ENCODE measurements around the gene RNF14.
"Not testable (repeated sequence)": the region's sequence is repeated elsewhere in the genome, so short reads cannot be mapped to it uniquely, and the experiment has no call there.

Gene RNF14

DNA sequence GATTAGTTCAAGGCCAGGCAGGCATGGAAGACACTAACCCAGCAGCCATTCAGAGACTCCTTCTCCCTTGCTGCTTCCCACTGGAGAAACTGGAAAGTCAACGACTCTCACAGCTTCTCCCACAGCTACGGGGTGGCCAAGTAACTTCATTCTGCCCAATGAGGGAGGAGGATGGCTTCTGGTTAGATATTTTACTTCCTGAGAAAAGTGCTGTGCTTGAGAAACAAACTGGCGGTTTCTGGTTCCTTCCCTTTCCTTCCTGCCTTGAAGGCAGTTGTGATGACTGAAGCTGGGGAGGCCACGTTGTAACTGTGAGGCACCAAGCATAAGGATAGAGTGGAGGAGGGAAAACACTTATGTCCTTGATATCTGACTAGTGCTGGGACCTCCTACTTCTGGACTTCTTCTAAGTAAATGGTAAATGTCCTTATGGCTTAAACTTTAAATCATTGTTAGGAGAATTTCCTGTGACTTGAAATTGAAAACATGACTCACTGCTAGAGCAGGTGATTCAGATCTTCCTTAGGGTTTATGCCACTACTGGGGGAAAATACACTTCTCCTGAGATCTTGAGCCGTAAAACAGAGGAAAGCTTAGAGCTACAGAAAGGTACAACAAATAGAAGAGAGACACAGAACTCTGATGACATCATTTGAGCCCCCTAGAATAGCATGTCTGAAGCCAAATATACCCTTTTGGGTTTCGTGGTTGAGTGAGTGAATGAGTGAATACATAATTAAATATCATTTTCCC lies 47.1 kb downstream of the RNF14 start:
- DNase-seq = peak; percentile 88

DNA sequence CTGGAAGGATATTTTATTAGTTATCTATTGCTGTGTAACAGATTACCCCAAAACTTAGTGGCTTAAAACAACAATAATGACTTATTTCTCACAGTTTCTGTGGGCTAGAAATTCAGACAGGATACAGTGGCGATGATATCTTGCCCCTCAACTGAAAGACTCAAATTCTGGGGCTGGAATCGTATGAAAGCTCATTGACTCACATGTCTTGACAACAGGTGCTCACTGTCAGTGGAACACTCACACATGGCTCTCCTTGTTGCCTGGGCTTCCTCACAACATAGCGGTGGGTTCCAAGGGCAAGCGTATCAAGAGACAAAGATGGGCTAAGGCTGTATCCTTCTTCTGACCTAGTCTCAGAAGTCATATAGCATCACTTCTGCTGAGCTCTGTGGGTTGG lies 47.7 kb downstream of the RNF14 start:
- no peak for DNase-seq

DNA sequence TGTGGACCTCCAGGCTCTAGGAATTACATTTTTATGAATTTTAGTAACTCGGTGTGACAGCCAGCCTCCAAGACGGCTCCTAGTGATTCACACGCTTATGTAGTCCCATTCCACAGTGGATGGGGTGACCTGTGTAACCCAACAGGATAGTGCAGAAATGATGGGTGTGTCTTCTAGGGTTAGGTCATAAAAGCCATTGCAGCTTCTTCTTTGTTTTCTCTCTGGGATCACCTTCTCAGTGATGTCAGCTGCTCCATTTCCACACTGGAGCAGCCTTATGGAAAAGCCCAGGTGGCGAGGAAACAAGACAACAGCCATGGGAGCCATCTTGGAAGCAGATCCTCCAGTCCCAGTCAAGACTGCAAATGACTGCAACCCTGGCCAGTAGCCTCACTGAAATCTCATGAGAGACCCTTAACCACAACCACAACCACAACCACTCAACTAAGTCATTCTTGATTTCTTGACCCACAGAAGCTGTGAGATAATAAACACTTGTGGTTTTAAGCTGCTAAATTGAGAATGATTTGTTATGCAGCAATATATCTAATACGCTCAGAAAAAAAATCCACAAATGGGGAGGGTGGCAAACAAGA lies 49.0 kb downstream of the RNF14 start:
- DNase-seq = peak; percentile 73

DNA sequence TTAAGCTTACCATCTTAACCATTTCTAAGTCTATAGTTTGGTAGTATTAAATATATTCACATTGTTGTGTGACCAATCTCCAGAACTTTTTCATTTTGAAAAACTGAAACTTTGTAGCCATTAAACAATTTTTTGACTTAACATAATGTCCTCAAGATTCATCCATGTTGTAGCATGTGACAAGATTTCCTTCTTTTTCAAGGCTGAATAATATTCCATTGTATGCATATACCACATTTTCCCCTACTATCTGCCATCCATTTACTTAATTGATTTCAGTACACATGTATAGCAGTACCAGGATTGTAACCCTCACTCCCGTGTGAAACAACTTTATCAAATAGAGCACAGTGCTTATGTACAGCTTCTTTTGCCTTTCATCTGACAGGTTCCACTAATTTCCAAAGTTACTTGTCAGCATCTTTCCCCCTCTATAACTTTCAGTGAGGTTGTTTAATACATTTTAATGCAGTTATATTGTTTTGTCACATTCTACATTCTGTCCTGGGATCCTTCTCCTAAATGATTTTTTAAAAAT lies 51.3 kb downstream of the RNF14 start:
- DNase-seq = no peak

DNA sequence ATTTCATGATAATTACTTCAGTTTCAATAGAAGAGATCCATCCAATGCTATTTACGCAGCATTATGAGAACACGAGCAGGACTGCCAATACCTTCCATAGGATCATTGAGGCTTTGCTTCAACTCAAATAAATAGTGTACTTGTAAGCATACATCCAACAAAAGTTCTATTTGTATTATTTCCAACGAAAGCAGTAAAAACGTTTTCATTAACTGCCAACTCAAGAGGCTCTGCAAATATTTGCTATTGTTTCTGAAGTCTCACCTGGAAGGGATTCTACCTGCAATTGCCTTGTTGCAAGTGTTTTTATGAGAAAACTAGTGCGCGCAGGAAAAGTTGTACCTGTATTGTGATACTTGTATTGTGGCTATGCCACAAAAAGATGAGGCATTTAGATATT lies 54.9 kb downstream of the RNF14 start:
- DNase-seq = no peak

DNA sequence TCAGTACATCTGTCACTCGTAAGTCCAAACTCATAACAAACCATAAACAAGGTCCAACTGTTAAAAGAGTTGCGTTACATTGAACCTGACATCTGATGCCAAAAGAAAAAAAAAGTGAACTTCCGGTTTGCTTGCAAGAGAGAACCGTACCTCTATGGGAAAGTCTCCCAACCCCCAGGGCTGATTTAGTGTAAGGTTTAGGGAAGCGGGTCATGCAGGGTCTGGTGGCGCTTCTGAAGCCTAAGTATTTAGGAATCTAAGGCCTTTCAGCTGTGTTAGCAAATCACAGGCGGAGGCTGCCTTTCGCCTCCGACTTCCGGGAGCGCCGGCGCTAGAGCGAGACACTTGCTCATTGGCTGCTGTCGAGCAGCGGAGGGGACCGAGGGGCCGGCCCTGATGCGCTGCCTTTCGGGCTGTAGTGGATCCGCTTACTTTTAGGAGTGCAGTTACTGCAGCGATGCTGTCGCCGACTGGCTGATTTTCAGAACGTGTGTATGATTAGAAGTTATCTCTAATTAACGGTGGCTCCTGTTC lies 55.9 kb downstream of the RNF14 start:
- peak; percentile 90 for DNase-seq

DNA sequence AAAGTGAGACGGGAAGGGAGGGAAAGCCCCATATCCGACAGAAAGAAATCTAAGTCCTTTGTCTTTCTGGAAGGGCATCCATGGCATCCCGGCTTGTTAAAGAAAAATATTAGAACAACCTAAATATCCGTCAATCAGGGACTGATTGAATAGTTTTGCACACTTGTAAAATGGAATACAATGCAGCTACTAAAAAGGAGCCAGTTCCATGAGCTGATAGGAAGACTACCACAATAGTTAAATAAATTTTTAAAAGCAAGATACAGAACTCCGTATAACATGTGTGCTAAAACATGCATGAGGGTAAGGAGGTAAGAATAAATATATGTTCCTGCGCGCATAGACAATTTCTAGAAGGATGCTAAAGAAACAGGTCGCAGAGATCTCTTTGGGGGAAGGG lies 56.7 kb downstream of the RNF14 start:
- DNase-seq = no peak

DNA sequence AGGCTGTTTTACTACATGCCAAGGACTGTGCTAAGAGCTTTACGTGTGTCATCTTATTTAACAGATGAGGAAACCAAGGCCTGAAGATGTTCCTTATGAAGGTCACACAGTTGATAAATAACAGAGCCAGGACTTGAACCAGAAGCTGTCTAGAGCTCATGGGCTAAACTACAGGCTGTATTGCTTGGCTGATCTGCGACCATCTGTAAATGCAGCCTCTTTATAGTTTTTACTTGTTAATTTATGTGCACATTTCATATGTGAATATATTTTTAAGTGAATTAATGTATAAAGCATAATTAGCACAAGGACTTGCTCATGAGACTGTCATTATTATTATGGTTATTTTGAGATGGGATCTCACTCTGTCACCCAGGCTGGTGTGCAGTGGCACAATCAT lies 63.2 kb downstream of the RNF14 start:
- no peak for DNase-seq

DNA sequence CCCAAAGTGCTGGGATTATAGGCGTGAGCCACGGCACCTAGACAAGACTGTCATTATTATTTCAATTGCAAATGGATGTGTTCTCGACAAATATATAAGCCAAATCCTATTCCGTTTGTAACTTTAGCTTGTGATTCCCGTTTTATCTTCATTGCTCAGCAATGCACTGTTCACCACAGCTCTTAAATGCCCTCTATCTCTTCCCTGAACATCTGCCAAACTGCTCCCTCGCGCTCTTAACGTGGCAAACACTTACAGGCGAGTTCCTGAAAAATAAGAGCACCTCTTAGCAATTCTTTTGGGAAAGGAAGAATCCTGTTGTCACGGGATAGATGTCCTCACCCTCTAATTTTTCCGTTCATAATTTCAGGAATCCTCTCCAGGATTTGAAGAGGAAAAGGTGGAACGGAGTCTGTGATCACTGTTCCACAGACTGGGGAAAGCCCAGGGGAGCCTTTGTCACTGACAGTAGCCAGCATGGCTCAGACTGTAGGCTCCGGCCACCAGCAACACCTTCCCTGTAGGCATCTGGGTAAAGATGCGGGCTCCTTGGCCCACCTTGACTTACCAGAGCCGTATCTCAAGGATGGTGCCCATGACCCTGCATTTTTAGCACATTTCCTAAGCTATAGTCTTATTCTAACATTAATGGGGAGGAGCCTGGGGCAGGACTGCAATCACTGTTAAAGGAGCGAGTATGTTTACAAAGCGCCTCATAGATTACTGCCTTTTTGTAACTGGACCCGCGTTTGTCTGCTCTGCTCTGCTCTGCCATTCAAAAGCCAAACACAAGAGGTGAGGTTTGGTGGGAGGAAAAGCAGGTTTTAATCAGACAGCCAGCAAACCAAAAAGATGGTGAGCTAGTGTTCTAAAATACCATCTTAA lies 64.1 kb downstream of the RNF14 start:
- no peak for DNase-seq

DNA sequence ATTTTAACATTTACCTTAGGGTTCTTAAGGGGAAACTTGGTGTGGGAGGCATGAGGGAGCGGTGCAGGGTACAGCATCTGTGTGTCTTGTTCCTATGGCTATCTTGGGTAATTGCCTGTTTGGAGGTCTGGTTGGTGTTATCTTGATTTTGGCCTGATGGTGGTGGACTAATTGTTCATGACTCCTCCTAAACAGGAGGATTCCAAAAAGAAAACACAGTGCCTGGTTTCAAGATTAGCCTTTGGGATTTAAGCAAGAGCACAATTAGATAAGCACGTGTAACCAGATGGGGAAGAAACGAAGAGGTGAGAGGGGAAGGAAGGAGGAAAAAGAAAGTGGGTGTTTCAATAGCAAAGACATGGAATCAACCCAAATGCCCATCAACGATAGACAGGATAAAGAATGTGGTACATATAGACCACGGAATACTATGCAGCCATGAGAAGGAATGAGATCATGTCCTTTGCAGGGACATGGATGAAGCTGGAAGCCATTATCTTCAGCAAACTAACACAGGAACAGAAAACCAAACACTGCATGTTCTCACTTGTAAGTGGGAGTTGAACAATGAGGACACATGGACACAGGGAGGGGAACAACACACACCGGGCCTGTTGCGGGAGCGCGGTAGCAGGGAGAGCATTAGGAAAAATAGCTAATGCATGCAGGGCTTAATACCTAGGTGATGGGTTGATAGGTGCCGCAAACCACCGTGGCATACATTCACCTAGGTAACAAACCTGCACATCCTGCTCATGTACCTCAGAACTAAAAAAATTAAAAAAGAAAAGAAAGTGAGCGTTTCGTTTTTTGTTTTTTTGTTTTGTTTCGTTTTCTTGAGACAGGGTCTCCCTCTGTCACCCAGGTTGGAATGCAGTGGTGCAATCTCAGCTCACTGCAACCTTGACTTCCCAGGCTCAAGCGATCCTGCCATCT lies 65.0 kb downstream of the RNF14 start:
- not testable (repeated sequence) for DNase-seq

DNA sequence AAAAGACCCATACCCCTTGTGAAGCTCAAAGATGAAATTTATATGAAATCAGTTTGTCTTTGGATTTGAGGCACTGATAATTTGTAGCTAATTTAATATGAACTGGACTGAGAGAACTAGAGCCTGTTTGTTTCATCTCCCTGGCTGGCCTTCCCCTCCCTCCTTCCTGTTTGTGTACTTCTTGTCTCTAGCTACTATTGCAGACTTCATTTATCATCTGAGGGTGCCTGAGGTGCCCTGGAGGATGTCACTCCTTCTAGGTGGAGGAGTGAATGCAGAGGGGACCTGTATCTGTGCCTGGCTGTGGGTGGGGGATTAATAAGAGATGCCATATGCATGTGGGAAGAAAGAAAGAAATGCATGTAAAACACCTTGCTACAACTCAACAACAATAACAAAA lies 66.1 kb downstream of the RNF14 start:
- no peak for DNase-seq

DNA sequence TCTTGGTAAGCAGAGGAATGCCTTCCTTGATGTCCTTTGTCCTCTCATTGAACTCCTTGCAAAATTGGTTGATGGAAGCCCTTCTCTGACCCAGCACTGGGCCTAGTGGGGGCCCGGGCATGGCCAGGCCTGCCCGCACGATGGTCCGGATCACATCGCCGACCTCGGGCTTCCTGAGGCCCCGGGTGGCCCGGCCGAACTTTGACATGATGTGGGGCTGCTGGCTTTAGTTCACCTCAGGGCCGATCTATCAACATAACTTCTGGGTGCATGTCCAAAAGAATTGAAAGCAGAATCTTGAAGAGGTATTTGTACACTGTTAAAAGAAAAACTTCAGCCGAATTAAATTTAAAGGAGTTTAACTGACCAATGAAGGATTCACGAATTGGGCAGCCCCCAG lies 68.0 kb downstream of the RNF14 start:
- no peak for DNase-seq

DNA sequence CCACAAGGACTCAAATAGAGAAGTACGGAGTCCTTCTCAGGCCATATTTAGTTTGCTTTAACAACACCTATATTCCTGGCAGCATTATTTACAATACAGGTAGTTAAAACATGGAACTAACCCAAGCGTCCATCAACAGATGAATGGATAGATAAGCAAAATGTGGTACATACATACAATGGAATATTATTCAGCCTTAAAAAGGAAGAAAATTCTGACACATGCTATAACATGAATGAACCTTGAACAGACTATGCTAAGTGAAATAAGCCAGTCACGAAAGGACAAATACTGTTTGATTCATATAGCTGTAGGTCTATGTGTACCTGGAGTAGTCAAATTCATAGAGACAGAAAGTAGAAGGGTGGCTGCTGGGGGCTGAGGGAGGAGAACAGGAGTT lies 68.7 kb downstream of the RNF14 start:
- DNase-seq = not testable (repeated sequence)

DNA sequence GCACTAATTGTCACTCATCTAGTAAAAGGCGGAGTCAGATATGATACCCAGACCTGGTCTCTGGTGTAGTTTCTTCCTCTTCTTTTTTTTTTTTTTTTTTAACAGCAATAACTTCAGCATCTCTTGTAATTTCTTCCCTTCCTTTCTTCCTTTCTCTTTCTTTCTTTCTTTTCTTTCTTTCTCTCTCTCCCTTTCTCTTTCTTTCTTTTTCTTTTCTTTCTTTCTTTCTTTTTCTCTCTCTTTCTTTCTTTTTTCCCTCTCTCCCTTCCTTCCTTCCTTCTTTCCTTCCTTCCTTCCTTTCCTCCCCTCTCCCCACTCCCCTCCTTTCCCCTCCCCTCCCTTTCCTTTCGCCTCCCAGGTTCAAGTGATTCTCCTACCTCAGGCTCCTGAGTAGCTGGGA lies 69.8 kb downstream of the RNF14 start:
- no peak for DNase-seq
